WI38 (cell line): ENCODE measurements around the gene RAB20.

Source experiments
- H3K4me3 ChIP-seq: 2 replicates; pipeline ENCODE4 v1.5.1; 2011; ENCODE audit warnings: low read depth, mild to moderate bottlenecking, control low read depth, low read length
- TF ChIP-seq, protein P1 (sequence below): IDR thresholded peaks from 2 replicates; pipeline ENCODE4 v1.5.1; 2012; ENCODE audit warnings: low read depth, mild to moderate bottlenecking, control low read depth, low read length

The RAB20 gene

DNA sequence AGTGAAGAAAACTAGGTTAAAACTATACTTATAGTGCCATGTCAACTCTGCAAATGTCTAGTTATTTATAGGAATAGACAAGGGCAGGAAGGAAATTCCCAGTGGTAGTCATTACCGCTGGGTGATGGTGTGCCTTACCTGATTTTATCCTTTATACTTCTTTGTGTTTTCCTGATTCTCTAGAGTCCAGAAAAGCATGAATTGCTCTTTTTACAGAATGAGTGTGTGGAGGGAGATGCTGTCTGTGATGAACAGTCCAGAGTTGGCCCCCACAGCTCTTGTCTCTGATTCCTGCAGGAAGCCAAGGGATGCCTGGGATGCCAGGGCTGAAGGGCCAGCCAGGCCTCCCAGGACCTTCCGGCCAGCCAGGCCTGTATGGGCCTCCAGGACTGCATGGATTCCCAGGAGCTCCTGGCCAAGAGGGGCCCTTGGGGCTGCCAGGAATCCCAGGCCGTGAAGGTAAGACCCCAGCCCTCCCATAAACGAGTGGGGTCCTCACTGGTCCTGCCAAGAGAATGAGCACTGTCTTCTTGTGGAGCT is 83.7 kb downstream of the RAB20 start:
- H3K4me3 ChIP-seq: no peak overlapping the region
- TF ChIP-seq, protein P1, sequence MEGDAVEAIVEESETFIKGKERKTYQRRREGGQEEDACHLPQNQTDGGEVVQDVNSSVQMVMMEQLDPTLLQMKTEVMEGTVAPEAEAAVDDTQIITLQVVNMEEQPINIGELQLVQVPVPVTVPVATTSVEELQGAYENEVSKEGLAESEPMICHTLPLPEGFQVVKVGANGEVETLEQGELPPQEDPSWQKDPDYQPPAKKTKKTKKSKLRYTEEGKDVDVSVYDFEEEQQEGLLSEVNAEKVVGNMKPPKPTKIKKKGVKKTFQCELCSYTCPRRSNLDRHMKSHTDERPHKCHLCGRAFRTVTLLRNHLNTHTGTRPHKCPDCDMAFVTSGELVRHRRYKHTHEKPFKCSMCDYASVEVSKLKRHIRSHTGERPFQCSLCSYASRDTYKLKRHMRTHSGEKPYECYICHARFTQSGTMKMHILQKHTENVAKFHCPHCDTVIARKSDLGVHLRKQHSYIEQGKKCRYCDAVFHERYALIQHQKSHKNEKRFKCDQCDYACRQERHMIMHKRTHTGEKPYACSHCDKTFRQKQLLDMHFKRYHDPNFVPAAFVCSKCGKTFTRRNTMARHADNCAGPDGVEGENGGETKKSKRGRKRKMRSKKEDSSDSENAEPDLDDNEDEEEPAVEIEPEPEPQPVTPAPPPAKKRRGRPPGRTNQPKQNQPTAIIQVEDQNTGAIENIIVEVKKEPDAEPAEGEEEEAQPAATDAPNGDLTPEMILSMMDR: no peak

DNA sequence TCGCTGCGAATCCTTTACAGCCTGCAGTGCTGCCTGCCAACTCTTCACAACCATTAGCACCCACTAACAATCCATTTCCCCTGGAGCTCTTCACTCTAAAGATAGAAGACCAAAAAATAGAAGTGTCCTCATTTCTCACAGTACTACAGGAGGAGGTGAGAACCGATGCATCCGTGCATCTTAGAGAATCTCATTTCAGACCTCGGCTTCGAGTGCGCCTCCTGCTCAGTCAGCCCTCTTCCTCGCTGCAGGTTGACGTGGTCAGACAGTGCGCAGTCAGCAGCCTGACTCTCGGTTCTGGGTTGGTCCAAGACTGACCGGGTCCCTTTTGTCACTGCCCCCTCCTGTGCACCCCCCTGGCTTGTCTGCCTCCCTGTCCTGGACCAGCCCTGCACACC is 85.3 kb downstream of the RAB20 start:
- no peak overlapping the region for H3K4me3 ChIP-seq
- TF ChIP-seq, protein P1: no peak

DNA sequence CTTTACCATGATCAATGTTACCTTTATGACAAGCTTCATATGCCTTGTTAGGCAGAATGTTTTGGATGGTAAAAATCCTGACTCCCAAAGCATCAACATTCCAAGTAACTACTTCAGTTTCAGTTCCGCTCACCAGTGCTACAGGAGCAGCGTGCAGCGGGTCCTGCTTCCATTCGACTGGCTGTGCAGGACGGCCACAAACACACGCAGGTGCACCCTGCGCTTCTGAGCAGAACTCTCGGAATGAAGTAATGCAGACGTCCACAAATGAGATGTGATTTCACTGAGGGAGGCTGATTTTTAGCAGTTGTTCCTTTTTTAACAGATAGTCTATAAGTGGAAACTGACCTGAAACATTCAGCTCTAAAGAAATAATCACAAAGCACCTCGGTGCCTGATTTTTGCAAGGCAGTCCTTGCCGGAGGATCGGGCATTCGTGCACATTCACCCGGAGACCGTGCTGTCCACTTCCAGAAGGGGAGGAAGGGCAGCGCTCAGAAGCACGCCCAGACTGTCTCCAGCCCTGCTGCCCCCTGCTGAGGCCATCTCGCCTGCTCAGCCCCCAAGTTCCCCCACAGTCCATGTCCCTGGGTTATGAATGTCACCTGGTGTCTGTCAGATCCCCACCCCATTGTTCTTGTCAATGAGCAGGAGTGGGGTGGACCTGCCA is 85.8 kb downstream of the RAB20 start:
- H3K4me3 ChIP-seq: no peak overlapping the region
- TF ChIP-seq, protein P1: no peak

DNA sequence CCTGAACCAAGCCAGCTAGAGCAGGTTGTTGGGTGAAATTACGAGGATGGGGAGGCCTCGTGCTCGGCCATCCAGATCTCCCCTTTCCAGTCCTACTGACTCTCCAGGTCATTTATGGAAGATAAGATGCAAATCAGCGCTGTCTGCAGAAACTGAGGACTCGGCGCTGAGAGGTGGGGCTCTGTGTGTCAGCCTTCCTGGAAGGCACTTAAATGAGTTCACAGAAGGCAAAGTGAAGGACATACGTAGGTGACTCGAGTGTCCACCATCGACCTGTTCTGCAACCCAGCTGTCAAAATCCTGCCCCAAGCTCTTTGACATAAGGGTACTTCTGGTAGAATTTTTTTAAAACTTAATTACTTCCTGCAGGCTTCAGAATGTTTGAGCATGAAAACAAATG is 86.4 kb downstream of the RAB20 start:
- TF ChIP-seq, protein P1: no peak
- H3K4me3 ChIP-seq: no peak overlapping the region

DNA sequence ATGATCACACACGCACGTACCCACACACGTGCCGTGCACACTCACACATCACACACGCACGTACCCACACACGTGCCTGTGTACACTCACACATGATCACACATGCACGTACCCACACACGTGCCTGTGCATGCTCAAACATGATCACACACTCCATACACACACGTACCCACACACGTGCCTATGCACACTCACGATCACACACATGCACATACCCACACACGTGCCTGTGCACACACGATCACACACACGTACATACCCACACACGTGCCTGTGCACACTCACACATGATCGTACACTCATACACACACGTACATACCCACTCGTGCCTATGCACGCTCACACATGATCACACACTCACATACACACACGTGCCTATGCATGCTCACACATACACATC is 86.8 kb downstream of the RAB20 start:
- TF ChIP-seq, protein P1: no peak
- H3K4me3 ChIP-seq: no peak overlapping the region
